Mammary epithelial cell (primary cell): ENCODE data around the gene RTTN.

Source experiments
- CTCF ChIP-seq, 2 donors: IDR thresholded peaks in 1 of 2; conservative IDR thresholded peaks in 1 of 2; 2 replicates each; pipeline ENCODE4 v1.5.1; 2011 to 2012; ENCODE audit warnings: inconsistent platforms in 2 of 2, low read length in 2 of 2, mild to moderate bottlenecking in 2 of 2, control low read depth in 1 of 2, low read depth in 1 of 2; ENCODE audit not compliant: insufficient read depth in 1 of 2; ENCODE audit errors: extremely low read depth in 1 of 2
- EZH2 ChIP-seq: IDR thresholded peaks from 2 replicates; pipeline ENCODE4 v1.6.1; 2012; ENCODE audit warnings: low read length, inconsistent platforms, borderline replicate concordance

DNA sequence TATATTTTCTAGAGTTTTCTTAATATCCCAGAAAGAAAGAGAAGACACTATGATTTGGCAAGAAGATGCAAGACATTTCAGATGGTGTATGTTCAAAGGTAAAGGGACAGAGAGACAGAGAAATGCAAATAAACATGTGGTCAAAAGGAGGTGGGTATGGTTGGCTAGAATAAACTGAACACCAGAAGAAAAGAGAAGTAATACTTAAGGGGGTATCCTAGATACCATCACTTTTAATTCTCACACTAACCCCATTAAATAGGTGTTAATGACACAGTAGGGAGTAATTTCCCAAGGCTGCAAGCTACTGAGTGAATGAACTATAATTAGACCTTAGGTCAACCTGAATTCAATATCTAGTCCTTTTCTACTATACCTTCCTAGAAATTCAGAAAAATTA lies 146.6 kb downstream of the RTTN start:
- TF ChIP-seq CTCF (conservative IDR thresholded peaks at IDR 0.05 in 1 of 2, IDR thresholded peaks at IDR 0.05 in 1 of 2; ENCODE audit: extremely low read depth in 1 of 2, insufficient read depth in 1 of 2, low read depth in 1 of 2, low read length in 2 of 2) (no peak), EZH2 (no peak)
